Esophagus squamous epithelium (tissue), 4 donors: ENCODE measurements around the gene CELA3B.

Experiments
- POLR2A ChIP-seq, 4 donors: fragments of 450-650 bp; IDR thresholded peaks; one replicate each; pipeline ENCODE4 v1.6.1; 2017; ENCODE audit warnings: antibody characterized with exemption in 4 of 4, mild to moderate bottlenecking in 4 of 4, moderate library complexity in 3 of 4
- TF ChIP-seq, protein P1 (sequence below), 6 experiments: fragments of 450-650 bp in 4 of 6; fragments of 200-600 bp in 2 of 6; sonication (generic) in 2 of 6; IDR thresholded peaks; one replicate each; pipeline ENCODE4 v1.5.1; 2016 to 2019; ENCODE audit warnings: antibody characterized with exemption in 6 of 6, mild to moderate bottlenecking in 4 of 6, moderate library complexity in 4 of 6

DNA sequence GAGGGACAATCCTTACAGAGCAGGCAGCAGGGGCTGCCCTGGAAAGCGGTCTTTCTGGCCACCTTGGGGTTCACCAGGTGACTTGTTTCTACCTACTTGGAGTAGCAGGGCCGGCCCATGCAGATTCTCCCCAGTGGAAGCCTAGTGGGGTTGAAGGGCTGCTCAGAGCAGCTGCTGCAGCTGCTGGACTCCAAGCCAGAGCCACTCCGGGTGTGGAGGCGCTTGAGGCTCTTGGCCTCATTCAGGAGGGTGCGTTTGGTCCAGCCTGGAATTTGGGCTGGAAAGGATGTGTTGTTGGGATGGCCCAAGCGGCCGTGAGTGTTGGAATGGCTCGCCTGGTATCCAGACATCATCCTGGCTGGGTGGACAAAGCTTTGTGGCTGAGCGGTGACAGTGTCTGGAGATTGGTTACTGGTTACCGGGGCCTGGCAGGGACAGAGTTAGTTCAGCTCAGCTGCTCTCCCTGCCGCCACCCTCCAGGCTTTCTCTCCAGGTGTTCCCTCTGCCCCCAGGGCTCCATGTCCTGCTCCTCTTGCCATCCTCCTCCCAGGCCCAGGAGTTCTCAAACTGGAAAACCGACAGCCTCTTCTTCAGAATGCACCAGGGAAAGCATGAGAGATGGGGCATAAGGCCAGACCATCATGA is 25.5 kb upstream of the CELA3B start:
- TF ChIP-seq, protein P1, sequence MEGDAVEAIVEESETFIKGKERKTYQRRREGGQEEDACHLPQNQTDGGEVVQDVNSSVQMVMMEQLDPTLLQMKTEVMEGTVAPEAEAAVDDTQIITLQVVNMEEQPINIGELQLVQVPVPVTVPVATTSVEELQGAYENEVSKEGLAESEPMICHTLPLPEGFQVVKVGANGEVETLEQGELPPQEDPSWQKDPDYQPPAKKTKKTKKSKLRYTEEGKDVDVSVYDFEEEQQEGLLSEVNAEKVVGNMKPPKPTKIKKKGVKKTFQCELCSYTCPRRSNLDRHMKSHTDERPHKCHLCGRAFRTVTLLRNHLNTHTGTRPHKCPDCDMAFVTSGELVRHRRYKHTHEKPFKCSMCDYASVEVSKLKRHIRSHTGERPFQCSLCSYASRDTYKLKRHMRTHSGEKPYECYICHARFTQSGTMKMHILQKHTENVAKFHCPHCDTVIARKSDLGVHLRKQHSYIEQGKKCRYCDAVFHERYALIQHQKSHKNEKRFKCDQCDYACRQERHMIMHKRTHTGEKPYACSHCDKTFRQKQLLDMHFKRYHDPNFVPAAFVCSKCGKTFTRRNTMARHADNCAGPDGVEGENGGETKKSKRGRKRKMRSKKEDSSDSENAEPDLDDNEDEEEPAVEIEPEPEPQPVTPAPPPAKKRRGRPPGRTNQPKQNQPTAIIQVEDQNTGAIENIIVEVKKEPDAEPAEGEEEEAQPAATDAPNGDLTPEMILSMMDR (IDR thresholded peaks at IDR 0.05) = no peak
- no peak for TF ChIP-seq POLR2A (IDR thresholded peaks at IDR 0.05)
